ENCODE measurements around the gene MAST4. TPM values are rescaled to one million over a fixed set of nuclear protein-coding genes. Genes with fewer than 3 reads are reported as not detected.
A peak's percentile ranks its signal among the peaks of the same experiment; 100 is the strongest.

Gene MAST4
- total RNA-seq, 1 donor, result 12.7 TPM

DNA sequence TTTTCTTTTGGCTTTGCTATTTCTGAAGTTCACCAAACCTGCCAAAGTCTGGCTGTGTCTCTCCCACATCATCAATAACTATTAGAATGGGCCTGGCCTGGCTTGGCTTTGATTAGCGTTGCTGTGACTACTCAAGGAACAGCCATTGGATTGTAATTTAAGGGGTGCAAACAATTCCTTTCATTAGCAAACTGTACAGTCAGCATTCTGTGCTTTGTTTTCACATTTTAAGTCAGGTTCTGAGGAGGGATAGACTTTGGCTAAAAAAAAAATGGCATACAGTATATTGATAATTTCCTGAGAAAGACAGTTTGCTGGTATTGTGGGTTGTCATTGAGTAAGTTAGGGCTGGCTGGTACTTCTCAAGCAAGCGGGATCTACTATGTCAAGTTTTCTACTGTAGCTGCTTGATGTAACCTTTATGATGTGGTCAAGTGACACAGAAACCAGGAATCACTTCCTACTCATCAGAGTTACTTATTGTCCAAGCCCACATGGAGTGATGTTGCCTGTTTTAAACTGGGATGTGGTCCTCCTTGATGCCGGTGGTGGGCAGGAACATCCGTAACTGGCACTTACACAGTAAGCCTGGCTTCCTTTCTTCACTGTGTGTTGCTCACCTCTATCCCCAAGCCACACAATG is 439.0 kb downstream of the MAST4 start:
- TF ChIP-seq, protein P1, sequence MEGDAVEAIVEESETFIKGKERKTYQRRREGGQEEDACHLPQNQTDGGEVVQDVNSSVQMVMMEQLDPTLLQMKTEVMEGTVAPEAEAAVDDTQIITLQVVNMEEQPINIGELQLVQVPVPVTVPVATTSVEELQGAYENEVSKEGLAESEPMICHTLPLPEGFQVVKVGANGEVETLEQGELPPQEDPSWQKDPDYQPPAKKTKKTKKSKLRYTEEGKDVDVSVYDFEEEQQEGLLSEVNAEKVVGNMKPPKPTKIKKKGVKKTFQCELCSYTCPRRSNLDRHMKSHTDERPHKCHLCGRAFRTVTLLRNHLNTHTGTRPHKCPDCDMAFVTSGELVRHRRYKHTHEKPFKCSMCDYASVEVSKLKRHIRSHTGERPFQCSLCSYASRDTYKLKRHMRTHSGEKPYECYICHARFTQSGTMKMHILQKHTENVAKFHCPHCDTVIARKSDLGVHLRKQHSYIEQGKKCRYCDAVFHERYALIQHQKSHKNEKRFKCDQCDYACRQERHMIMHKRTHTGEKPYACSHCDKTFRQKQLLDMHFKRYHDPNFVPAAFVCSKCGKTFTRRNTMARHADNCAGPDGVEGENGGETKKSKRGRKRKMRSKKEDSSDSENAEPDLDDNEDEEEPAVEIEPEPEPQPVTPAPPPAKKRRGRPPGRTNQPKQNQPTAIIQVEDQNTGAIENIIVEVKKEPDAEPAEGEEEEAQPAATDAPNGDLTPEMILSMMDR (IDR thresholded peaks at IDR 0.05; ENCODE audit: extremely low read depth, low read depth, low read length), result no peak
- H3K79me2 ChIP-seq (ENCODE audit: insufficient read depth, low read length), result peaks cover 17% of the 10 kb centered on the region
- H3K36me3 ChIP-seq (ENCODE audit: insufficient read depth, low read length), result no peaks in the 10 kb centered on the region
- H3K27ac ChIP-seq (ENCODE audit: low read depth, low read length), result no peak overlapping the region
- H4K20me1 ChIP-seq (ENCODE audit: insufficient read depth, low read length), result no peaks in the 10 kb centered on the region
- no peak overlapping the region for H3K4me3 ChIP-seq (ENCODE audit: insufficient read depth, low read length)
- no peaks in the 10 kb centered on the region for H3K9me3 ChIP-seq (ENCODE audit: low read depth, low read length)
- no peak overlapping the region for H3K4me2 ChIP-seq (ENCODE audit: insufficient read depth, low read length)
- no peaks in the 10 kb centered on the region for H3K27me3 ChIP-seq (ENCODE audit: insufficient read depth, low read length)
- no peak overlapping the region for H2AFZ ChIP-seq (ENCODE audit: low read length)
- no peak for DNase-seq (ENCODE audit: insufficient read length, low spot score, missing footprints)
- H3K4me1 ChIP-seq (ENCODE audit: insufficient read depth, low read length), result peaks cover 49% of the 10 kb centered on the region

DNA sequence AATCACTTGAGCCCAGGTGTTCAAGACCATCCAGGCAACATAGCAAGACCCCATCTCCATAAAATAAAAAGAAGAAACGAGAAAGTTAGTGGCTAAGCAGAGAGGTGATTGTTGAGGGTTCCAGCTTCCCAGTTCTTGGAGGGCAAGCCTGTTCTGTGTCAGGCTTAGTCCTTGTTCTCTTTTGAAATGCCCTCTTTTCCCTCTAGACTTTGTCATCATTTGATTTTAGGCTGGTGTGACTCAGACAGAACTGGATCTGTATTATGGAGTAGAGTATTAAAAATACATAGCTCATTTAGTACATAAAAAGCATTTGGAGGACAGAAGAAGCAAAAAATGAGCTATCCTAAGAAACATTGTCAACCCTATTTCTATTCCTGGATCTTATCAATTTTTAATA is 441.0 kb downstream of the MAST4 start:
- no peaks in the 10 kb centered on the region for H3K9me3 ChIP-seq (ENCODE audit: low read depth, low read length)
- TF ChIP-seq, protein P1 (IDR thresholded peaks at IDR 0.05; ENCODE audit: extremely low read depth, low read depth, low read length), result no peak
- H3K27ac ChIP-seq (ENCODE audit: low read depth, low read length), result no peak overlapping the region
- H3K36me3 ChIP-seq (ENCODE audit: insufficient read depth, low read length), result no peaks in the 10 kb centered on the region
- no peaks in the 10 kb centered on the region for H4K20me1 ChIP-seq (ENCODE audit: insufficient read depth, low read length)
- H3K4me2 ChIP-seq (ENCODE audit: insufficient read depth, low read length), result no peak overlapping the region
- peaks cover 21% of the 10 kb centered on the region for H3K79me2 ChIP-seq (ENCODE audit: insufficient read depth, low read length)
- no peak for DNase-seq (ENCODE audit: insufficient read length, low spot score, missing footprints)
- H3K4me3 ChIP-seq (ENCODE audit: insufficient read depth, low read length), result no peak overlapping the region
- no peak overlapping the region for H2AFZ ChIP-seq (ENCODE audit: low read length)
- no peaks in the 10 kb centered on the region for H3K27me3 ChIP-seq (ENCODE audit: insufficient read depth, low read length)
- peaks cover 38% of the 10 kb centered on the region for H3K4me1 ChIP-seq (ENCODE audit: insufficient read depth, low read length)

DNA sequence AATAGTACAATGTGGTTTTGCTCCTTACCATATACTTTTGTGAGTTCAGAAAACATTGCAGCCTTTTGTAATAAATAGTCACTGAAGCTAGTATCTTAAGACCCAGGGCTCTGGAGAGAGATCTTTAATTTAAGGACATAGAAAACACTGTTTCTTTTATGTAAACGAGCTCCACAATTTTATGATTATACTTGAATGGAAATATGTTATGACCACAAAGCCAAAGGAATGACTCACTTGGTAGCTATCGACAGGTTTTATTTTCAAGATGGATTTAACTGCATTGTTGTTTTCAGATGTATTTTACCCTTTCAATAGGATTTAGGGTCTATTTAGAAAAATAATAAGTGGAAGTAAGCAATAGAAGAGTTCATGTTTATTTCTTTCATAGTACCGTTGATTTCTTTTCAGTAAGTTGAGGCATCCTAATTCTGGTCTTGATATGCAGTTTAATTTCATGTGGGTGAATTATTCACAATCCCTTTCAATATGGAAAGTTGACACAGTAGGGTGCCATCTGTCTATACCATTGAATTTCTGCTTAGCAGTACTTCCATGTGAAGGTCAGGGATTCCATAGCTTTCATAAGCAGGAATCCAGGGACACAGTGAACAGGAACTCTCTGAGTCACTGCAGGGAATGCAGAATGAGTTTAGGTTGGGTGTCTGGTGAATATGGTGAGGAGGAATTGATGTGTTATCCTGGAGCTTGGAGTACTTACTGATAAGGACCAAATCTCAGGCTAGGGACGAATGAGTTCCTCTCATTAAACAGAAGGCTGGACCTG is 442.8 kb downstream of the MAST4 start:
- H3K4me1 ChIP-seq (ENCODE audit: insufficient read depth, low read length), result peaks cover 20% of the 10 kb centered on the region
- no peaks in the 10 kb centered on the region for H3K36me3 ChIP-seq (ENCODE audit: insufficient read depth, low read length)
- peak overlapping the region; percentile 64 for H3K27ac ChIP-seq (ENCODE audit: low read depth, low read length)
- DNase-seq (ENCODE audit: insufficient read length, low spot score, missing footprints), result peak; percentile 82
- no peaks in the 10 kb centered on the region for H3K9me3 ChIP-seq (ENCODE audit: low read depth, low read length)
- TF ChIP-seq, protein P1 (IDR thresholded peaks at IDR 0.05; ENCODE audit: extremely low read depth, low read depth, low read length), result no peak
- H4K20me1 ChIP-seq (ENCODE audit: insufficient read depth, low read length), result no peaks in the 10 kb centered on the region
- no peaks in the 10 kb centered on the region for H3K27me3 ChIP-seq (ENCODE audit: insufficient read depth, low read length)
- H3K4me2 ChIP-seq (ENCODE audit: insufficient read depth, low read length), result peak overlapping the region; percentile 66
- no peak overlapping the region for H2AFZ ChIP-seq (ENCODE audit: low read length)
- H3K4me3 ChIP-seq (ENCODE audit: insufficient read depth, low read length), result peak overlapping the region; percentile 40
- H3K79me2 ChIP-seq (ENCODE audit: insufficient read depth, low read length), result peaks cover 20% of the 10 kb centered on the region
